ENCODE results near the gene ZNF362.
"Not testable (repeated sequence)": the region's sequence is repeated elsewhere in the genome, so short reads cannot be mapped to it uniquely, and the experiment has no call there.

The ZNF362 gene

DNA sequence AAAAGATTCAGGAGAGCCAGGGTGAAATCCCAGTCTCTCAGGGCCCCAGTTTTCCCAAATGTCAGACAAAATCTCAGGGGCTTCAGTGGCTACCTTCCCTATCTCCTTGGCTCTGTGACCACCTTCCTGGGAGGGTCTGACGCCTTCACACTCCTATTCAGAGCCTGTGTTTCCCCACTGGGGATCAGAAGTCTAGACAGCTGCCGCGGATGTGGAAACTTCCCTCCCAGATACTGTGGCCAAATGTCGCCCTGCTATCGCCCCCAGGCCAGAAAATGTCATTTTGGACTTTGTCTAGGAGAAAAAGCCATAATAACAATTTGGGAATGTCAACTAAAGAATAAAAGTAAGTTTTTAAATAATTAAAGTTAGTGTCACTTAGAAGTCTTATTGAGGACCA, 48.7 kb downstream of the ZNF362 start:
- TF ChIP-seq, protein P1, sequence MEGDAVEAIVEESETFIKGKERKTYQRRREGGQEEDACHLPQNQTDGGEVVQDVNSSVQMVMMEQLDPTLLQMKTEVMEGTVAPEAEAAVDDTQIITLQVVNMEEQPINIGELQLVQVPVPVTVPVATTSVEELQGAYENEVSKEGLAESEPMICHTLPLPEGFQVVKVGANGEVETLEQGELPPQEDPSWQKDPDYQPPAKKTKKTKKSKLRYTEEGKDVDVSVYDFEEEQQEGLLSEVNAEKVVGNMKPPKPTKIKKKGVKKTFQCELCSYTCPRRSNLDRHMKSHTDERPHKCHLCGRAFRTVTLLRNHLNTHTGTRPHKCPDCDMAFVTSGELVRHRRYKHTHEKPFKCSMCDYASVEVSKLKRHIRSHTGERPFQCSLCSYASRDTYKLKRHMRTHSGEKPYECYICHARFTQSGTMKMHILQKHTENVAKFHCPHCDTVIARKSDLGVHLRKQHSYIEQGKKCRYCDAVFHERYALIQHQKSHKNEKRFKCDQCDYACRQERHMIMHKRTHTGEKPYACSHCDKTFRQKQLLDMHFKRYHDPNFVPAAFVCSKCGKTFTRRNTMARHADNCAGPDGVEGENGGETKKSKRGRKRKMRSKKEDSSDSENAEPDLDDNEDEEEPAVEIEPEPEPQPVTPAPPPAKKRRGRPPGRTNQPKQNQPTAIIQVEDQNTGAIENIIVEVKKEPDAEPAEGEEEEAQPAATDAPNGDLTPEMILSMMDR (IDR thresholded peaks at IDR 0.05; ENCODE audit: low read depth, low read length, missing control alignments) = no peak
- no peak for DNase-seq (ENCODE audit: extremely low read depth, low read depth)
- no peak overlapping the region for H3K4me3 ChIP-seq (replicated peaks; ENCODE audit: low read depth, low read length)

DNA sequence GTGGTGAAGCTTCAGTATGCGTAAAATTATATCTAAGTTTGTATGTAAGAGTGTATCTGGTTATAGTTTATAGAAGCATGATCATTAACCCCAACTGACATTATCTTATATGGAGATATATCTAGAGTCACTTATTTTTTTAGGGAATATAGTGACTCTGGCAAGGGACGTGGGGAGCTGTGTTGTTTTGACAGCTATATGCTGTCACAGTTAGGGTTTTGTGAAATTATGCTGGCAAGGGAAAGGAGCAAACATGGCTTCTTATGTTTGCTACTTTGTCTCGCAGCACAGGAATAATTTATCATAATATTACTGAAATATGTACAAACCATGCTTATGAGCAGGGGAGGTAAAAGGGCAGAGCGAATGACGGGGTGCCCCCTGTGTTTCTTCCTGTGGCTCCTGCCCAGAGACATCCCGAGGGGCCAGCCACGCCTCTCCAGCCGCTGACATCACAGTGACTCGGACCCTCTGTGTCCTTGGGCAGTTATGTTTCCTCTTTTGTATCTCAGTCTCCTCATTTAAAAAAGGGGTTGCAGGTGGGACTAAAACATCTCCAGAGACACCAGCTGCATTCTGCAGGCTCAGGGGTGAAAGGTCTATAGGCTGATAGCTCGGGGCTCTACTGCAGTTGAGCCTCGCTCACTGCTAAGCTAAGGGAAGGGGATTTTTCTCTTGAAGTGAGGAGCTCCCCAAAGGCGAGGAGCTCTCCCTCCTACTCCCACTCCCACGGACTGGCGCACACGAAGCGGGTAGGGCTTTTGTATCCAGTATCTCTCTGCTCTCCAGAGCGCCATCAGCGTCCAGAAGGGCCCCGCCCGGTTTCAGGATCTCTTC, 49.7 kb downstream of the ZNF362 start:
- TF ChIP-seq, protein P1 (IDR thresholded peaks at IDR 0.05; ENCODE audit: low read depth, low read length, missing control alignments) = no peak
- H3K4me3 ChIP-seq (replicated peaks; ENCODE audit: low read depth, low read length) = no peak overlapping the region
- DNase-seq (ENCODE audit: extremely low read depth, low read depth) = no peak

DNA sequence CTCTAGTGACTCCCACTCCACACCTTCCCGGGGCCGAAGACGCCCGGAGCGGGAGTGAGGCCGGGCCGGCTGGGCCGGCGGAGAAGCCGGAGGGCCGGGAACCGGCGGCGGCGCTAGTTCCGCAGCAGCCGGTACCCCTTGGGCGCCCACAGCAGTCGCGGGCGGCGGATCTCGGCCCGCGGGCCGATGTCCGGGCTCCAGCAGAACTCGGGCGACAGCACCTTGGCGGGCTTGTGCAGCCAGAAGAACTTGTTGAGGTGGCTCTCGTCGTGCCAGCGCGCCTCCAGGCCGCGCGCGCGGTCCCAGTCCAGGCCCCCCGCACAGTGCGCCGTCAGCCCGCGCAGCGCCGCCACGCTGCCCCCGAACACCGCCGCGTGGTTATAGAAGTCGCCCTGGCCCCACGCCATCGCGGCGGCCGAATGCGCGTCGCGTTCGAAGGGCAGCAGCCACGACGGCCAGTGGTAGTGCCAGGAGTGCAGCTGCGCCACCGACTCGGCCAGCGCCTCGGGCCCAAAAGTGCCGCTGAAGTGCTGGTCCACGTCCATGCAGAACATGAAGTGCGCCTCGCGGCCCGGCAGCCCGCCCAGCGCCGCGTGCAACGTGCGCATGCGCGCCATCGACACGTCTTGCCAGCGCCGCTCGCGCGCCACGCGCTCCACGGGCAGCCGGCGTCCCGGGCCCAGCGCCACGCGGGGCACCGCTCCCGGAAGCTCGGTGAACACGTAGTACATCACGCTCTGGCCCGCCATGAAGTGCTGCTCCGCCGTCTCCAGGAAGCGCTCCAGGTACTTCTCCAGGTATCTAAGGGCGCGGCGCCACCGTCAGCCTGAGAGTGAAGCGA, 50.6 kb downstream of the ZNF362 start:
- no peak for DNase-seq (ENCODE audit: extremely low read depth, low read depth)
- TF ChIP-seq, protein P1 (IDR thresholded peaks at IDR 0.05; ENCODE audit: low read depth, low read length, missing control alignments) = no peak
- H3K4me3 ChIP-seq (replicated peaks; ENCODE audit: low read depth, low read length) = no peak overlapping the region

DNA sequence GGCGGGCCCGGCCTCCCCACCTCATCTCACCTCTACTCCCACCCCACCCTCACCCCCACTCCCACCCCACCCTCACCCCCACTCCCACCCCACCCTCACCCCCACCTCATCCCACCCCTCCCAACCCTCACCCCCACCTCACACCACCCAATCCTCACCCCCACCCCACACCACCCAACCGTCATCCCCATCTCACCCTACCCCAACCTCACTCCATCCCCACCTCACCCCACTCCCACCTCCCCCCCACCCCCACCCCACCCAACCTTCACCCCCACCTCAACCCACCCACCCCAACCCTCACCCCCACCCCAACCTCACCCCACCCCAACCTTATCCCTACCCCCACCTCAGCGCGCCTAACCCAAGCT, 51.2 kb downstream of the ZNF362 start:
- DNase-seq (ENCODE audit: extremely low read depth, low read depth) = no peak
- TF ChIP-seq, protein P1 (IDR thresholded peaks at IDR 0.05; ENCODE audit: low read depth, low read length, missing control alignments) = no peak
- no peak overlapping the region for H3K4me3 ChIP-seq (replicated peaks; ENCODE audit: low read depth, low read length)

DNA sequence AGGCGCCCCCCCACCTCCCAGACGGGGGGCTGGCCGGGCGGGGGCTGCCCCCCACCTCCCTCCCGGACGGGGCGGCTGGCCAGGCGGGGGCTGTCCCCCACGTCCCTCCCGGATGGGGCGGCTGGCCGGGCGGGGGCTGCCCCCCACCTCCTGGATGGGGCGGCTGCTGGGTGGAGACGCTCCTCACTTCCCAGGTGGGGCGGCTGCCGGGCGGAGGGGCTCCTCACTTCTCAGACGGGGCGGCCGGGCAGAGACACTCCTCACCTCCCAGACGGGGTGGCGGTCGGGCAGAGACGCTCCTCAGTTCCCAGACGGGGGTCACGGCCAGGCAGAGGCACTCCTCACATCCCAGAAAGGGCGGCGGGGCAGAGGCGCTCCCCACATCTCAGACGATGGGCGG, 53.1 kb downstream of the ZNF362 start:
- not testable (repeated sequence) for DNase-seq (ENCODE audit: extremely low read depth, low read depth); H3K4me3 ChIP-seq (replicated peaks; ENCODE audit: low read depth, low read length)

DNA sequence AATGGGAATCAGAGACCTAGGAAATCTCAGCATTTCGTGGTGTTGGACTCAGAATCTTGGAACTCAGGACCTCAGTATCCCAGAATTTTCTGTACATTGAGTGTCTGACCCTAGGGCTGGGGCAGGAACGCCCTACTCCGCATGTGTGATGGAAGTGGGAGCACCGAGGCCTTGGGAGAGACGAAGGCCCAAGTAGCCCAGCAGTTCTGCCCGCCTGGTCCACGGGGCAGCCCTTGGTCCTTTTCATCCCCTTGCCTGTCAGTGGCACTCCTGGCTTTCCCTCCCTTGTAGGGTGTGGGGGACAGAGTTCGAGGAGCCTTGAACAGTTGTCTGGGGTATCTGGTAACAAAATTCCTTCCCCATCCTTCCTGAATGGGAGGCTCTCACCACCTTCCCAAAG, 54.4 kb downstream of the ZNF362 start:
- TF ChIP-seq, protein P1 (IDR thresholded peaks at IDR 0.05; ENCODE audit: low read depth, low read length, missing control alignments) = no peak
- no peak overlapping the region for H3K4me3 ChIP-seq (replicated peaks; ENCODE audit: low read depth, low read length)
- no peak for DNase-seq (ENCODE audit: extremely low read depth, low read depth)

DNA sequence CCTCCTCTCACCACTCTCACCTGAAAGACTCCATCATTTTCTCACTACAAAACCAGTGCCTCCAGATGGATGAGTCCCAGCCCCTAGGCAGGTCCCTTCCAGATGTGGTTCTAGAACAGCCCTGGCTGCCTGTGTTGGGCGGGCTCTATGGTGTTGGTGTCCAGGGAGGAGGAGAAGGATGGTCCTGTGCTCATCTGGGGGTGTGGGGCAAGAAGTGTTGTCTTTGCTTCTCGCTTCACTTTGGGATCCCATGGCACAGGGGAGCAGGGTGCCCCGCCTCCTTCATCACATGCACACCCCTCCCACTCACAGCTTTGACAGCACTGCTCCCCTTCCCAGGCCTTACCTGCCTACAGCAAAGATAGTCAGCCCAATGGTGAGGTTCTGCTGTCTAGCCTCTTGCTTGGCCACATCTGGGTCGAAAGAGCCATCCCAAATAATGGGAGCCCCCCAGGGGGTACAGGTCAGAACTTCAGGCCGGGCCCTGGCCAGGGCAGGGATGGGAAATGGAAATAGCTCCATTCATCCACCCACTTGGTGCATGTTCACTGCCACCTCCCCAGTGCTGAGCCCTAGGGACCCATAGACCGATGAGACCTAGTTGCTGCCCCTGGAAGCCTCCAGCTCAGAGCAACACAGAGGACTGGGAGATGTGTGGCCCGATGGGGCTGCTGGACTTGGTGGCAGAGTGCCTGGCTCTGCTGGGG, 55.6 kb downstream of the ZNF362 start:
- TF ChIP-seq, protein P1 (IDR thresholded peaks at IDR 0.05; ENCODE audit: low read depth, low read length, missing control alignments) = no peak
- no peak for DNase-seq (ENCODE audit: extremely low read depth, low read depth)

More for the DNA sequence above, 55.6 kb downstream of the ZNF362 start:
- no peak overlapping the region for H3K4me3 ChIP-seq (replicated peaks; ENCODE audit: low read depth, low read length)

Measured in HFF-Myc (cell line).